ENCODE measurements around the gene HSPB9. TPM values are rescaled to one million over a fixed set of nuclear protein-coding genes. Genes with fewer than 3 reads are reported as not detected.

Gene HSPB9
- total RNA-seq, 1 experiment from 2014 or later, result 0.15 TPM

- peaks cover 16 to 21% of the 10 kb centered on the region in 2 experiments for H3K4me1 Mint-ChIP-seq
- Histone ChIP-seq H4K5ac (ENCODE audit: insufficient read length, low read depth, low read length) (no peak overlapping the region), H3K23me2 (ENCODE audit: insufficient read length, low read depth, low read length, poor library complexity, severe bottlenecking) (no peaks in the 10 kb centered on the region), H3K4me2 (ENCODE audit: insufficient read depth, insufficient read length, low read length) (no peak overlapping the region), H2BK20ac (ENCODE audit: low read depth, low read length, poor library complexity, severe bottlenecking) (no peak overlapping the region), H2BK15ac (ENCODE audit: low read depth, low read length) (no peak overlapping the region), H2BK5ac (ENCODE audit: insufficient read length, low read length) (no peak overlapping the region), H4K20me1 (ENCODE audit: control insufficient read depth, insufficient read depth, insufficient read length) (no peaks in the 10 kb centered on the region), H3K9ac (ENCODE audit: extremely low read depth, insufficient read length, low read length) (no peak overlapping the region), H3K23ac (ENCODE audit: insufficient read length, low read depth, low read length) (no peak overlapping the region), H3K4ac (ENCODE audit: low read depth, low read length) (no peak overlapping the region), H3K79me2 (ENCODE audit: insufficient read depth, low read length) (no peaks in the 10 kb centered on the region), H3K14ac (ENCODE audit: insufficient read depth, low read length) (no peak overlapping the region), H3K27me3 (ENCODE audit: insufficient read depth, low read length) (peaks cover 2% of the 10 kb centered on the region; the same call in 1 of the 2 replicates), H4K8ac (replicated peaks; ENCODE audit: insufficient read length, low read depth, low read length) (no peak overlapping the region), H2BK120ac (ENCODE audit: low read depth, low read length, poor library complexity, severe bottlenecking) (no peak overlapping the region), H3K79me1 (ENCODE audit: insufficient read depth, low read depth, low read length, poor library complexity, severe bottlenecking) (no peaks in the 10 kb centered on the region), H3K27ac (ENCODE audit: insufficient read length, low read depth, low read length) (no peak overlapping the region), H4K91ac (ENCODE audit: insufficient read length, low read depth, low read length) (no peak overlapping the region), H2AFZ (ENCODE audit: low read length) (no peak overlapping the region), H2AK5ac (ENCODE audit: insufficient read length, low read length) (no peak overlapping the region), H3K4me1 (ENCODE audit: insufficient read depth, low read length) (no peaks in the 10 kb centered on the region), H3K9me3 (ENCODE audit: control insufficient read depth, low read depth, low read length) (no peaks in the 10 kb centered on the region), H2BK12ac (ENCODE audit: insufficient read length, low read depth, low read length) (no peak overlapping the region), H3K18ac (ENCODE audit: insufficient read length, low read depth, low read length) (no peak overlapping the region), H3T11ph (ENCODE audit: low read length) (no peak overlapping the region), H3K56ac (ENCODE audit: insufficient read length, low read depth, low read length) (no peak overlapping the region)
- H3K27me3 Mint-ChIP-seq (ENCODE audit: low read depth), result no peaks in the 10 kb centered on the region
- TF ChIP-seq CTCF (conservative IDR thresholded peaks at IDR 0.05), result no peak
- H3K36me3 Mint-ChIP-seq (ENCODE audit: insufficient read depth in 1 of 3, low read depth in 3 of 3), result peaks cover 20 to 72% (median 54%) of the 10 kb centered on the region in 3 experiments; a peak in 6 of 7 replicates
- H3K9me3 Mint-ChIP-seq, result no peaks in the 10 kb centered on the region
- H3K4me3 Mint-ChIP-seq, result no peak overlapping the region
- no peak for DNase-seq
- no CpG with 5 or more reads among the region's 3 CpGs for WGBS (ENCODE audit: extremely low coverage, insufficient read length, low lambda C conversion rate)
- no peak overlapping the region for H3K27ac Mint-ChIP-seq
Observed at GRCh38 chr17:42126836-42127235, 4.2 kb downstream of the HSPB9 start.
